ENCODE measurements around the gene OR9A4. TPM values are rescaled to one million over a fixed set of nuclear protein-coding genes. Genes with fewer than 3 reads are reported as not detected.

The OR9A4 gene
- total and polyA plus RNA-seq, 12 donors, result not detected

GRCh38 chr7:141911391-141911790 lies 4.8 kb upstream of the OR9A4 start:
- Histone ChIP-seq H3K27me3 (no peaks in the 10 kb centered on the region), H3K27ac (no peak overlapping the region), H3K4me3 (no peak overlapping the region), H3K4me1 (no peaks in the 10 kb centered on the region), H3K9me3 (no peaks in the 10 kb centered on the region), H3K36me3 (no peaks in the 10 kb centered on the region)
- intact Hi-C loops (cut with DNase I), result no loop called here
- no peak for ATAC-seq
- no peak for DNase-seq
- no peak for TF ChIP-seq CTCF (IDR thresholded peaks at IDR 0.05)

- TF ChIP-seq CTCF (IDR thresholded peaks at IDR 0.05), result no peak
- Histone ChIP-seq H3K27ac (no peak overlapping the region), H3K4me3 (no peak overlapping the region), H3K36me3 (no peaks in the 10 kb centered on the region), H3K9me3 (peaks cover 0 to 12% (median 0%) of the 10 kb centered on the region in 11 donors), H3K4me1 (no peaks in the 10 kb centered on the region), H3K27me3 (no peaks in the 10 kb centered on the region)
- ATAC-seq (no peak), DNase-seq (no peak)
- intact Hi-C loops (cut with DNase I), result loop anchor here in 1 of 10 donors (5.0 kb wide), 1 partner anchor 48 kb away; no protein-coding TSS in a partner anchor
- WGBS, 2 donors, result 74 to 75% methylated on average over 2 of the region's 2 CpGs
These were observed 634 bp upstream of the OR9A4 start for GRCh38 chr7:141915565-141915964.

- Histone ChIP-seq H3K27ac (no peak overlapping the region), H3K4me1 (no peaks in the 10 kb centered on the region), H3K4me3 (no peak overlapping the region), H3K9me3 (peaks cover 0 to 12% (median 0%) of the 10 kb centered on the region in 11 donors), H3K36me3 (no peaks in the 10 kb centered on the region), H3K27me3 (no peaks in the 10 kb centered on the region)
- ATAC-seq, result no peak
- no peak for DNase-seq
- no peak for TF ChIP-seq CTCF (IDR thresholded peaks at IDR 0.05)
- intact Hi-C loops (cut with DNase I), result no loop called here
- 58 to 74% methylated on average over 1 of the region's 1 CpG for WGBS, 2 donors
These were observed 4.1 kb downstream of the OR9A4 start for GRCh38 chr7:141920281-141920680.

- Histone ChIP-seq H3K27me3 (no peaks in the 10 kb centered on the region), H3K4me1 (peaks cover 0 to 19% (median 0%) of the 10 kb centered on the region in 9 donors), H3K27ac (peak overlapping the region in 1 of 10 donors; percentile 57), H3K9me3 (peaks cover 0 to 7% (median 0%) of the 10 kb centered on the region in 11 donors), H3K36me3 (no peaks in the 10 kb centered on the region), H3K4me3 (no peak overlapping the region)
- ATAC-seq (no peak), DNase-seq (no peak)
- TF ChIP-seq CTCF (IDR thresholded peaks at IDR 0.05), result no peak
- 64 to 78% methylated on average over 2 of the region's 2 CpGs for WGBS, 2 donors
- intact Hi-C loops (cut with DNase I), result no loop called here
These were observed 12.1 kb downstream of the OR9A4 start for GRCh38 chr7:141928146-141928844.
